Astrocyte (in vitro differentiated cells and primary cell): ENCODE measurements around the gene GTF2F2. TPM values are rescaled to one million over a fixed set of nuclear protein-coding genes. Genes with fewer than 3 reads are reported as not detected.

Experiments
- DNase-seq: peaks from one replicate; pipeline ENCODE4 v3.0.0-alpha.2; 2010; ENCODE audit warnings: low read depth
- FAIRE-seq: peaks from 2 replicates; lab custom pipeline; 2011; peaks lifted over from hg19 to GRCh38; lab: Jason Lieb, UNC
- H2AFZ ChIP-seq: 2 replicates; pipeline ENCODE4 v1.6.0; 2012; ENCODE audit warnings: low read depth, low read length, inconsistent platforms
- H3K27ac ChIP-seq: 2 replicates; pipeline ENCODE4 v1.5.1; 2011; ENCODE audit warnings: low read depth, low read length, inconsistent platforms
- H3K27me3 ChIP-seq: 2 replicates; pipeline ENCODE4 v1.6.0; 2011; ENCODE audit warnings: low read length, inconsistent platforms; ENCODE audit not compliant: insufficient read depth
- H3K36me3 ChIP-seq: 2 replicates; pipeline ENCODE4 v1.5.1; 2011; ENCODE audit warnings: low read length, inconsistent platforms; ENCODE audit not compliant: insufficient read depth
- H3K4me1 ChIP-seq: 2 replicates; pipeline ENCODE4 v1.5.1; 2011; ENCODE audit warnings: low read length, inconsistent platforms; ENCODE audit not compliant: insufficient read depth
- H3K4me2 ChIP-seq: 2 replicates; pipeline ENCODE4 v1.6.0; 2012; ENCODE audit warnings: low read length, inconsistent platforms
- H3K4me3 ChIP-seq: 2 replicates; pipeline ENCODE4 v1.5.1; 2011; ENCODE audit warnings: low read depth, mild to moderate bottlenecking, low read length, inconsistent platforms; ENCODE audit not compliant: insufficient read depth
- H3K79me2 ChIP-seq: 2 replicates; pipeline ENCODE4 v1.6.0; 2012; ENCODE audit warnings: mild to moderate bottlenecking, low read length, inconsistent platforms; ENCODE audit not compliant: insufficient read depth
- H3K9ac ChIP-seq: 2 replicates; pipeline ENCODE4 v1.6.0; 2012; ENCODE audit warnings: mild to moderate bottlenecking, low read length, inconsistent platforms
- H3K9me3 ChIP-seq: 2 replicates; pipeline ENCODE4 v1.5.1; 2012; ENCODE audit warnings: low read depth, mild to moderate bottlenecking, low read length, inconsistent platforms; ENCODE audit not compliant: insufficient read depth
- H4K20me1 ChIP-seq: 2 replicates; pipeline ENCODE4 v1.6.0; 2012; ENCODE audit warnings: low read length, inconsistent platforms; ENCODE audit not compliant: insufficient read depth
- H3K27ac Mint-ChIP-seq: one replicate; pipeline ENCODE4 v1.8.0; 2021; ENCODE audit warnings: mild to moderate bottlenecking, mixed read lengths; ENCODE audit not compliant: unreplicated experiment
- H3K27me3 Mint-ChIP-seq: one replicate; pipeline ENCODE4 v1.8.0; 2021; ENCODE audit warnings: low read depth, mixed read lengths; ENCODE audit not compliant: unreplicated experiment
- H3K36me3 Mint-ChIP-seq: one replicate; pipeline ENCODE4 v1.8.0; 2021; ENCODE audit warnings: low read depth, mixed read lengths; ENCODE audit not compliant: unreplicated experiment
- H3K4me1 Mint-ChIP-seq: one replicate; pipeline ENCODE4 v1.8.0; 2021; ENCODE audit warnings: low read depth, mixed read lengths; ENCODE audit not compliant: unreplicated experiment
- H3K4me3 Mint-ChIP-seq: one replicate; pipeline ENCODE4 v1.8.0; 2021; ENCODE audit warnings: mild to moderate bottlenecking, moderate library complexity, mixed read lengths; ENCODE audit not compliant: unreplicated experiment
- H3K9me3 Mint-ChIP-seq: one replicate; pipeline ENCODE4 v1.8.0; 2021; ENCODE audit warnings: mild to moderate bottlenecking, mixed read lengths; ENCODE audit not compliant: unreplicated experiment
- CTCF ChIP-seq: IDR thresholded peaks from 2 replicates; pipeline ENCODE4 v1.5.1; 2011; ENCODE audit warnings: low read depth, mild to moderate bottlenecking, inconsistent platforms, low read length, moderate library complexity; ENCODE audit not compliant: insufficient read depth
- EZH2 ChIP-seq: IDR thresholded peaks from 2 replicates; pipeline ENCODE4 v1.6.1; 2012; ENCODE audit warnings: mild to moderate bottlenecking, low read length, inconsistent platforms; ENCODE audit not compliant: insufficient read depth
- total RNA-seq: library from RNA; stranded (reverse); gene quantifications from 2 replicates; pipeline ENCODE4 v1.2.1, GENCODE V29; 2021

GTF2F2 gene
- total RNA-seq, 1 donor from 2014 or later: 27.8 TPM

GRCh38 chr13:45256254-45256653, 135.9 kb downstream of the GTF2F2 start:
- Histone ChIP-seq H3K9me3 (no peaks in the 10 kb centered on the region), H3K27ac (no peak overlapping the region), H3K79me2 (peaks cover 4% of the 10 kb centered on the region), H3K4me2 (no peak overlapping the region), H3K4me3 (no peak overlapping the region), H3K9ac (no peak overlapping the region), H3K27me3 (no peaks in the 10 kb centered on the region), H4K20me1 (no peaks in the 10 kb centered on the region), H2AFZ (no peak overlapping the region), H3K4me1 (peaks cover 6% of the 10 kb centered on the region), H3K36me3 (no peaks in the 10 kb centered on the region)
- no peak for FAIRE-seq
- Mint-ChIP-seq H3K36me3 (peaks cover 6% of the 10 kb centered on the region), H3K27me3 (no peaks in the 10 kb centered on the region), H3K9me3 (peaks cover 2% of the 10 kb centered on the region), H3K4me3 (no peak overlapping the region), H3K4me1 (peaks cover 27% of the 10 kb centered on the region), H3K27ac (no peak overlapping the region)
- no peak for TF ChIP-seq EZH2
- TF ChIP-seq CTCF: no peak
- DNase-seq: no peak

GRCh38 chr13:45257638-45258333, 137.5 kb downstream of the GTF2F2 start:
- Mint-ChIP-seq H3K36me3 (peaks cover 8% of the 10 kb centered on the region), H3K4me1 (peaks cover 24% of the 10 kb centered on the region), H3K27ac (peak overlapping the region; percentile 6), H3K4me3 (no peak overlapping the region), H3K27me3 (no peaks in the 10 kb centered on the region), H3K9me3 (peaks cover 2% of the 10 kb centered on the region)
- no peak for TF ChIP-seq CTCF
- H3K9me3 ChIP-seq: no peaks in the 10 kb centered on the region
- peaks cover 4% of the 10 kb centered on the region for H3K79me2 ChIP-seq
- peak; percentile 39 for FAIRE-seq
- no peak overlapping the region for H2AFZ ChIP-seq
- H4K20me1 ChIP-seq: no peaks in the 10 kb centered on the region
- peak overlapping the region; percentile 8 for H3K4me2 ChIP-seq
- no peak overlapping the region for H3K27ac ChIP-seq
- no peak overlapping the region for H3K9ac ChIP-seq
- no peaks in the 10 kb centered on the region for H3K36me3 ChIP-seq
- H3K4me3 ChIP-seq: no peak overlapping the region
- no peaks in the 10 kb centered on the region for H3K27me3 ChIP-seq
- peak; percentile 48 for DNase-seq
- H3K4me1 ChIP-seq: peaks cover 6% of the 10 kb centered on the region

GRCh38 chr13:45258334-45258675, 138.0 kb downstream of the GTF2F2 start:
- no peak for TF ChIP-seq EZH2
- no peak for TF ChIP-seq CTCF
- Mint-ChIP-seq H3K9me3 (peaks cover 2% of the 10 kb centered on the region), H3K36me3 (peaks cover 8% of the 10 kb centered on the region), H3K4me1 (peaks cover 22% of the 10 kb centered on the region), H3K27me3 (no peaks in the 10 kb centered on the region), H3K4me3 (no peak overlapping the region), H3K27ac (peak overlapping the region; percentile 6)
- no peak overlapping the region for H3K4me3 ChIP-seq
- DNase-seq (no peak), FAIRE-seq (peak; percentile 54)
- H3K27me3 ChIP-seq: no peaks in the 10 kb centered on the region
- no peaks in the 10 kb centered on the region for H3K36me3 ChIP-seq
- no peak overlapping the region for H2AFZ ChIP-seq
- no peaks in the 10 kb centered on the region for H3K9me3 ChIP-seq
- no peaks in the 10 kb centered on the region for H4K20me1 ChIP-seq
- peak overlapping the region; percentile 8 for H3K4me2 ChIP-seq
- H3K27ac ChIP-seq: no peak overlapping the region
- peaks cover 4% of the 10 kb centered on the region for H3K79me2 ChIP-seq
- H3K4me1 ChIP-seq: peaks cover 6% of the 10 kb centered on the region
- H3K9ac ChIP-seq: no peak overlapping the region
